K562 (cell line): ENCODE results near the gene XPC. TPM values are rescaled to one million over a fixed set of nuclear protein-coding genes. Genes with fewer than 3 reads are reported as not detected.

Experiments
- CREB3 ChIP-seq: fragments of 450-650 bp; conservative IDR thresholded peaks from 2 replicates; pipeline ENCODE4 v1.6.1; 2016; ENCODE audit warnings: missing genetic modification characterization, low read depth, mild to moderate bottlenecking, missing compliant biosample characterization, moderate library complexity
- CTCF ChIP-seq, 3 experiments: IDR thresholded peaks in 2 of 3; conservative IDR thresholded peaks in 1 of 3; 2 replicates each; pipeline ENCODE4 v1.5.1; 2011 to 2012; ENCODE audit warnings: low read length in 3 of 3, mild to moderate bottlenecking in 3 of 3, control low read depth in 2 of 3, improper control_type of control experiment in 1 of 3, inconsistent platforms in 1 of 3, low read depth in 1 of 3, mixed read lengths in 1 of 3, moderate library complexity in 1 of 3; ENCODE audit not compliant: insufficient read depth in 2 of 3
- DEAF1 ChIP-seq: fragments of 450-650 bp; formaldehyde crosslinking; IDR thresholded peaks from 2 replicates; pipeline ENCODE4 v1.4.0; 2020; ENCODE audit warnings: mild to moderate bottlenecking, moderate library complexity
- HNRNPK ChIP-seq: fragments of 200-400 bp; formaldehyde crosslinking; IDR thresholded peaks from one replicate; pipeline ENCODE4 v1.6.1; 2018; ENCODE audit warnings: mild to moderate bottlenecking, low read depth, low read length; ENCODE audit not compliant: poor library complexity, severe bottlenecking
- HNRNPLL ChIP-seq: fragments of 200-400 bp; formaldehyde crosslinking; IDR thresholded peaks from 2 replicates; pipeline ENCODE4 v1.6.1; 2017; ENCODE audit warnings: low read length, low read depth, mild to moderate bottlenecking; ENCODE audit not compliant: poor library complexity, severe bottlenecking
- HSF4 ChIP-seq: fragments of 250-450 bp; sonication (Bioruptor Pico); IDR thresholded peaks from 2 replicates; pipeline ENCODE4 v2.1.2; 2022; ENCODE audit warnings: mild to moderate bottlenecking, moderate library complexity, borderline replicate concordance
- KLF13 ChIP-seq: fragments of 450-650 bp; IDR thresholded peaks from 2 replicates; pipeline ENCODE4 v1.6.1; 2016; ENCODE audit warnings: missing genetic modification characterization, low read depth, mild to moderate bottlenecking, missing compliant biosample characterization, moderate library complexity, borderline replicate concordance
- KLF6 ChIP-seq: fragments of 250-450 bp; sonication (Bioruptor Pico); IDR thresholded peaks from 2 replicates; pipeline ENCODE4 v1.4.0; 2020; ENCODE audit warnings: mild to moderate bottlenecking, moderate library complexity, borderline replicate concordance
- SP2 ChIP-seq: IDR thresholded peaks from 2 replicates; pipeline ENCODE4 v1.6.1; 2011; ENCODE audit warnings: mild to moderate bottlenecking, low read depth, low read length, moderate library complexity; ENCODE audit not compliant: poor library complexity, severe bottlenecking; ENCODE audit errors: extremely low read depth
- TOE1 ChIP-seq, 2 experiments: fragments of 450-650 bp in 1 of 2; sonication (generic) in 1 of 2; formaldehyde crosslinking in 1 of 2; IDR thresholded peaks; 2 replicates each; pipeline versions ENCODE4 v1.7.1 to v1.8.0; 2016 to 2022; ENCODE audit warnings: borderline replicate concordance in 2 of 2, mild to moderate bottlenecking in 2 of 2, antibody characterized with exemption in 1 of 2, inconsistent platforms in 1 of 2, low read depth in 1 of 2, missing genetic modification reagents in 1 of 2, moderate library complexity in 1 of 2
- polyA plus RNA-seq, 8 experiments: library from polyadenylated mRNA; depleted of rRNA in 4 of 8; stranded (reverse) in 5 of 8; unstranded in 3 of 8; fragments of >200 nt; fragmentation: Nextera tagmentation in 2 of 8; fragmentation: Illumina TruSeq in 1 of 8; extraction: Ambion mirVana in 2 of 8; extraction: Trizol in 1 of 8; gene quantifications; 2 replicates each; pipeline versions ENCODE4 v1.2.1 to v1.2.3, GENCODE V29; 2011 to 2014; ENCODE audit warnings: inconsistent platforms in 1 of 8, missing spikeins in 1 of 8
- total RNA-seq, 7 experiments: library from RNA; depleted of rRNA in 6 of 7; stranded (reverse); fragments of >200 nt in 6 of 7; fragmentation: Illumina TruSeq in 2 of 7; extraction: Trizol in 2 of 7; gene quantifications; 2 replicates each; pipeline versions ENCODE4 v1.2.1 to v1.2.3, GENCODE V29; 2011 to 2021; ENCODE audit warnings: low replicate concordance in 1 of 7

XPC gene
- total and polyA plus RNA-seq, 9 of the 15 experiments (the other 6 are each of a cell fraction or from before 2014, with no cell fraction given): 3.8 to 54.7 (median 41.3) TPM

- TF ChIP-seq TOE1 (IDR thresholded peaks at IDR 0.05; ENCODE audit: borderline replicate concordance): no peak
- TF ChIP-seq TOE1 (CRISPR knock-in tag; IDR thresholded peaks at IDR 0.05; ENCODE audit: borderline replicate concordance, low read depth): no peak
- TF ChIP-seq KLF6: peak; percentile 58; the same call in 1 of the 2 replicates
- no peak for TF ChIP-seq SP2
- TF ChIP-seq HSF4: no peak
- TF ChIP-seq CREB3 (tag): no peak
- TF ChIP-seq KLF13 (tag): no peak
- TF ChIP-seq HNRNPLL: no peak
- 0 out of 2 replicates have a peak, but pooled peaks have one; percentile 39 for TF ChIP-seq DEAF1 (CRISPR knock-in tag)
- peak; percentile 41 to 44 (median 42); a peak in 5 of 6 replicates for TF ChIP-seq CTCF (IDR thresholded peaks at IDR 0.05 in 2 of 3, conservative IDR thresholded peaks at IDR 0.05 in 1 of 3; ENCODE audit: insufficient read depth in 2 of 3, low read depth in 1 of 3, low read length in 3 of 3)
- no peak for TF ChIP-seq HNRNPK
Observed at GRCh38 chr3:14206548-14207177, 28.3 kb upstream of the XPC start (continued).
